HG03571 (cell line): ENCODE measurements around the gene STX7.
A peak's percentile ranks its signal among the peaks of the same experiment; 100 is the strongest.

Experiments used
- ATAC-seq: cut with Tn5 transposase; IDR thresholded peaks from one replicate; pipeline ENCODE4 v1.9.1; 2021; ENCODE audit not compliant: unreplicated experiment

The STX7 gene

GRCh38 chr6:132414761-132415160 lies 98.2 kb downstream of the STX7 start:
- no peak for ATAC-seq

GRCh38 chr6:132414322-132414721 lies 98.6 kb downstream of the STX7 start:
- ATAC-seq = no peak

- no peak for ATAC-seq
Measured at GRCh38 chr6:132413499-132413802, 99.5 kb downstream of the STX7 start.

DNA sequence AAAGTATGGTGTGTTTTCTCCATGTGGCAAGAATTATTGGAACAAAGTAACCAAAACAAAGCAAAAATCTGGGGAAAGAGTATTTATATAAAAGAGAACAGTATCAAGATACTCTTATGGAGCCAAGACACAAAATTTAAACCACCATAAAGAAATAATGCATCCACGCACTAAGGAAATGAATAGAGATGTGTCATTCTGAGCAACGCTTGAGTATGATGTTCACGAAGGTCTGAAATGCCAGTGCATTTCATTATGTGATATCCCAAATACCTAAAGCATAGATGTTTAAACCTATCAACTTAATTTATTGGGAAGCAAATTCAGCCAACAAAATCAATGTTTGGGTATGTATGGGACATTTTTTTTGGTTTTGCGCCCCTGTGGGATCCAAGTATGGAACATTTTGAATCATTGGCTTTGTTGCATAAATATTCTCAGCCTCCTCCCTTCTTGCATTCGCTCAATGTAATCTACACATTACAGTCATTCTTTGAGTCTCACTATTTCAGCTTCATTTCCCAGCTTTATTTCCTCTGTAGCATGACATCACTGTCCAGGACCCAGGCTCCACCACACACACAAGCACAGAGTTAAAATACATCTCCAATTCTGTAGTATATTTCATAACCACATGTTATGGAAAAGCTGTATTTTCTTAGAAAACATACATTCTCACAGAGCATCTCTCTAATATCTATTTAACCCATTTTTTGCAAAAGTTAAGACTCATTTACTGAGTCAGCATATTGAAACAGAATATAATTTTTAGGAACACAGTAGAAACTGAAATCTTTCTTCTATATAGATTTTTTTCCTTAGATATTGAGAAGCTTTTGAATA lies 100.0 kb downstream of the STX7 start:
- ATAC-seq = no peak

DNA sequence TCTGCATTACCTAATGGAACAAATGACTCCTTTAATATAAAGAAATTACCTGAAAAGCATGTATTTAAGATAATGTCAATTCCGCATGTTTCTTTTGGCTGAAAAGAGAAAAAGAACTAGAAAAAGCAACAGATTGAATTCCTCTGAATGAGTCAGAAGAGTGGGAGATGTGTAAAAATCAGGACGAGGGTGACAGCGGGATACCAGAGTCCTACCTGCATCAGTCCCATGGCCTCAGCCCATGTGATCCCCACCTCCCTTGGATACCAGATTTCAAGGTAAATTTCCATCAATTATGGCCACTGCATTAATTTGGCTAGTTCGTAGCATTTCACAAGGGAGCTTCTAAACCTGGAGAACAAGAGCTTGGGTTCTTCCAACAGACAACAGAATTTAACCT lies 101.6 kb downstream of the STX7 start:
- ATAC-seq = no peak

GRCh38 chr6:132410830-132411229 lies 102.1 kb downstream of the STX7 start:
- no peak for ATAC-seq

- ATAC-seq = peak; percentile 44
Measured at GRCh38 chr6:132405143-132405915, 107.6 kb downstream of the STX7 start.

DNA sequence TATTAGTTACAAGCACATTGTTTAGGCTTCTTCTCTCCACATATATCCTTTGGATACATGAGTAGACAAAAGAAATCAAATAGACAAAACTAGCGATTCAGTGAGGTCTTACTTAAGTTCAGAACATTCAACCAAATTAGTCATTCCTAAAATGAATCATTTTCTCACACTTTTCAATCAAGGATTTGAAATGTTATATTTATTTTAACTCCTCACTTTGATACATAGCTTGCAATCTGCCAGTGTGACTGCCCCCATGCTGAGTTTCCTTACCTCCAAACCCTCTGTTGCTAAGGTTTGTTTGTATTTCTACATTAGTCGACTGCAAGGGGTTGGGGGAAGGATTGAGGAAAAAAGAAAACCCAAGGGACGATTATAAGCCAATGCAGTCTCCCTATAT lies 108.2 kb downstream of the STX7 start:
- ATAC-seq = no peak

DNA sequence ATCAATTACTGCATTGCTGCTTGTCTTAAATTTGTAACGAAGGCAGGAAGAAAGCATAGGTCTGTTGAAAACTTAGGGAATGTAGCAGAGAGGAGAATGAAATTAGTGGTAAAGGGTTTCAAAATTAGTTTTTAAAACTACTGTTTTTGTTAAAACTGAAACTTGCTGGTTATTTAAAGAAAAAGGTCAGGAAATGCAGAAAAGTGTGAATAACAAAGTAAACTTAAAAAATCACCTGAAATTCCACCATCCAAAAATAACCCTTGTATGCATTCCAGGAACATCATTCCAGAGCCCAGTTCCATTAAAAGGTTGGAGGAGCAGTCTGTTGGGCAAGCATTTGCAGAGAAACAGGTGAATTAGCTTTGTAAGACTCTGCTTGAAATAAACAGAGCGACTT lies 108.6 kb downstream of the STX7 start:
- ATAC-seq = no peak

GRCh38 chr6:132401618-132402285 lies 111.2 kb downstream of the STX7 start:
- ATAC-seq = no peak

DNA sequence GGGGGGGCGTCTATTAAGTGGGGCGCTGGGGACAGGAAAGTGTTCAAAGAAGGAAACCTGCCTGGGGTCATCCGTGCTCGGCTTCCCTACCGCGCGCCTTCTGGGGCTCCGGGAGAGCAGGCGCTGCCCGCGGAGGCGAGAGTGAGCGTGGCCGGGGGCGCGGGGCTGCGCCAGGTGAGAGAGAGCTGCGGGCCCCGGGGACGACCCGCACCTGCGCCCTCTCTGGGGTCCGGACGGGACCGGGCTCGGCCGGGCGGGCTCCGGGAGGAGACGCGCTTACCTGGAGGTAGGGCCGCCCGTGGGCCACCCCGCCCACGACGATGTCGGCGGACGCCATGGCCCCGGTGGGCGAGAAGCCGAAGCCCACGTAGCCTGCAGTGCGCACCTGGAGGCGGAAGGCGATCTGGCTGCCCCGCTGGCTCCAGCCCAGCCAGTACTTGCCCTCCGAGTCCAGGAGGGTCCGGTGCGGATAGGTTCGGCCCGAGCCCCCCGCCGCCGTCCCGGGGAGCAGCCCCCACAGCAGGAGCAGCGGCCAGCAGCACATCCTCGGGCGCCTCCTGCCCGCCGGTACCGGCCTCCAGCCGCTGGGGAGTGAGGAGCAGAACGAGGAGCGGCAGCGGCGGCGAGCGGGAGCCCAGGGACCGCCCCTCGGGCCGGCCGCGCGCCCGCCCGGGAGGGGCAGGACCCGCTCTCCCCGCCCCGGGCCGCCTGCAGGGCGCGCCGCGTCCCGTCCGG lies 111.9 kb downstream of the STX7 start, which contains the start of gene MOXD1:
Gene MOXD1 (minus strand): TSS at position 593 of the 735 bp plus-strand sequence. CDS start 49 bp downstream, at position 544.
- peak; percentile 50 for ATAC-seq

GRCh38 chr6:132400555-132400882 lies 112.4 kb downstream of the STX7 start:
- no peak for ATAC-seq

DNA sequence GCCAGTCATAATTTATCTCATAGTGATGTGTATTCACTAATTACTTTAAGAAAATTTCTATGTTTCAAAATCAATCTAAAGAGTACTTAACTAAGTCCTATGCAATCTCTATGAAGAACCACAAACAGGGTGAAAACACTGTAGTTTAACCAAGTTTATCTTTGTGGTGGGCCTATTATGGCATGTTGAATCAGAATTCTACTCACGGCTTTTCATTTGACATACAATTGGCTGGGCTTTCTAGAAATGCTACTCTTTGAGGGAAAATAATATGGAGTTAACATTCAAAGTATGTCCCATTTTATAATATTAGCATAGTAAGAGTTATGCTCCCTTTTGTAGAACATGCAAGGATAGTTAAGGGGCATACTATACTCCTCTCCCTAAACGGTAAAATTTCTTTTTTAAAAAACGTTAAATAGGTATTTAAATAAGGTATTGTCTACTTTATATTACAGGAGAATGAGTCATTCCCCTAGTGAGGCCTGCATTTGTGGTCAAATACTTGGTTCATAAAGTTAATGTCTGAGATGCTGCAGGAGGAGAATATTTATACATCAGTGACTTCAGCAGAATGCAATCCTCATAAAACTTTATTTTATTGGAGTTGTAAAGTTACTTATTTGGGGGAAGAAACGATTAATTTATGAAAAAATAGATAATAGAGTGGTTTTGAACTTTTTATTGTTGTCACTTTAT lies 113.4 kb downstream of the STX7 start:
- ATAC-seq = no peak
